Adrenal gland (tissue), 12 donors: ENCODE results near the gene KCNJ6. TPM values are rescaled to one million over a fixed set of nuclear protein-coding genes. Genes with fewer than 3 reads are reported as not detected.

ENCODE experiments used
- DNase-seq, 7 donors: peaks; one replicate each; pipeline ENCODE4 v3.0.0-alpha.2; 2019 to 2020
- H3K27ac ChIP-seq, 5 donors: fragments of 200-600 bp; sonication (generic) in 4 of 5; 1 replicate in 3 of 5; 2 replicates in 2 of 5; pipeline versions ENCODE4 v1.5.1 to v1.8.0; 2016 to 2020; ENCODE audit warnings: mild to moderate bottlenecking in 1 of 5
- H3K27me3 ChIP-seq: fragments of 200-600 bp; 2 replicates; pipeline ENCODE4 v1.8.0; 2021
- H3K36me3 ChIP-seq, 2 donors: fragments of 200-600 bp; replicated peaks in 1 of 2; 1 replicate in 1 of 2; 2 replicates in 1 of 2; pipeline versions ENCODE4 v1.5.1 to v1.8.0; 2018 to 2022
- H3K4me1 ChIP-seq, 2 donors: fragments of 200-600 bp; replicated peaks in 1 of 2; 1 replicate in 1 of 2; 2 replicates in 1 of 2; pipeline versions ENCODE4 v1.5.1 to v1.8.0; 2018 to 2021
- H3K4me3 ChIP-seq, 4 donors: fragments of 200-600 bp; sonication (generic) in 3 of 4; one replicate each; pipeline ENCODE4 v1.5.1; 2016 to 2018
- H3K9me3 ChIP-seq, 3 donors: fragments of 200-600 bp; sonication (generic) in 1 of 3; replicated peaks in 1 of 3; 1 replicate in 2 of 3; 2 replicates in 1 of 3; pipeline versions ENCODE4 v1.5.1 to v1.8.0; 2016 to 2021
- CTCF ChIP-seq, 6 experiments: fragments of 450-650 bp in 4 of 6; fragments of 200-600 bp in 2 of 6; sonication (generic) in 1 of 6; IDR thresholded peaks; 1 replicate in 5 of 6; 2 replicates in 1 of 6; pipeline versions ENCODE4 v1.5.1 to v1.8.0; 2016 to 2021; ENCODE audit warnings: antibody characterized with exemption in 6 of 6, mild to moderate bottlenecking in 2 of 6, moderate library complexity in 1 of 6
- POLR2A ChIP-seq, 2 donors: fragments of 450-650 bp; IDR thresholded peaks; one replicate each; pipeline ENCODE4 v1.6.1; 2017; ENCODE audit warnings: antibody characterized with exemption in 2 of 2, mild to moderate bottlenecking in 2 of 2, moderate library complexity in 1 of 2
- WGBS, 4 donors: extraction: QIAGEN DNeasy Blood & Tissue Kit in 2 of 4; methylation state at CpG; one replicate each; pipeline versions ENCODE4 v1.1.5 to v1.1.7; 2013 to 2017; 5-methylcytosine and 5-hydroxymethylcytosine counted together
- intact Hi-C, 2 donors: fragments of 100-400 bp; cut with DNase I; formaldehyde crosslinking; loops; one replicate each; pipeline versions ENCODE4 v1.14.1 to v1.15.0; 2022 to 2023
- polyA plus RNA-seq, 3 donors: library from polyadenylated mRNA; stranded (reverse); fragments of 200-250 nt in 2 of 3; fragments of 350-450 nt in 1 of 3; fragmentation: Illumina TruSeq in 1 of 3; extraction: RNeasy Lipid Tissue Mini Kit (QIAGEN cat#74804) in 1 of 3; gene quantifications; one replicate each; pipeline ENCODE4 v1.2.3, GENCODE V29; 2013 to 2014
- total RNA-seq, 9 donors: library from RNA; depleted of rRNA in 4 of 9; stranded (reverse); fragments of >200 nt in 4 of 9; fragments of 120-200 nt in 1 of 9; fragmentation: NEBNext Ultra II Directional in 1 of 9; extraction: Animal tissue kit (Norgen Biotek cat#: 25700) in 1 of 9; gene quantifications; one replicate each; pipeline versions ENCODE4 v1.1.0 to v1.2.4, GENCODE V29; 2013 to 2023
- donor health status: healthy with polysubstance abuse.
- donor health status: Bipolar disorder and iron deficiency.
- donor health status: DM: yes; HTN: yes; CAD: no.
- donor health status: DM: no; HTN: no; CAD: no.
- donor health status: DM: no; HTN: no; CAD: no.
- donor health status: DM: yes; HTN: yes; CAD: no.

Gene KCNJ6
- total and polyA plus RNA-seq, 12 donors: 0.03 to 0.60 (median 0.07) TPM; not detected in 4

DNA sequence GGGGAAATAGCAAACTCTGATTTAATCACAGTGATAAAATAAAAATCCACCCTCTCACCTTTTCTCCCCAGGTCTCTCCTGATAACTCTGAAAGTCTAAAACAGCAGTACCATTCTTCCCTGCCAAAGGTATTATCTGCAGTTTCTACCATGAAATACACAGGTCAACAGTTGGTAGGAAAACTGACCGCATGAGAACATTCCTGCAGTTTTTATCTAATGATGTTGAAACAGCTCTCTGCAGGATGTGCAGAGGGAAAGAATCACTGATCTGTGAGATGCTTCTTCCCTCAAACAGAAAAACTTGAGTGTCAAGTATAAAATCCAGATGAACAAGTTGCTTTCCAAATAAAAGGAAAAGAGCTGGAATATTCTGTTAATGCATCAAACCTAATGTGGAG lies 39.1 kb downstream of the KCNJ6 start:
- intact Hi-C loops: no loop called here
- Histone ChIP-seq H3K36me3 (no peaks in the 10 kb centered on the region), H3K9me3 (no peaks in the 10 kb centered on the region), H3K4me3 (no peak overlapping the region), H3K27me3 (peaks cover 3% of the 10 kb centered on the region), H3K27ac (no peak overlapping the region), H3K4me1 (no peaks in the 10 kb centered on the region)
- no peak for TF ChIP-seq CTCF (IDR thresholded peaks at IDR 0.05)
- no peak for TF ChIP-seq POLR2A (IDR thresholded peaks at IDR 0.05)
- DNase-seq: no peak
- WGBS, 4 donors: 50 to 67% (median 56%) methylated on average over 1 of the region's 1 CpG

- WGBS, 4 donors: 66 to 90% (median 85%) methylated on average over 1 of the region's 1 CpG
- Histone ChIP-seq H3K27ac (no peak overlapping the region), H3K9me3 (no peaks in the 10 kb centered on the region), H3K27me3 (peaks cover 3% of the 10 kb centered on the region), H3K4me3 (no peak overlapping the region), H3K4me1 (no peaks in the 10 kb centered on the region), H3K36me3 (no peaks in the 10 kb centered on the region)
- intact Hi-C loops: no loop called here
- TF ChIP-seq POLR2A (IDR thresholded peaks at IDR 0.05): no peak
- no peak for TF ChIP-seq CTCF (IDR thresholded peaks at IDR 0.05)
- DNase-seq: no peak
These were observed 39.7 kb downstream of the KCNJ6 start for GRCh38 chr21:37876561-37876960.

DNA sequence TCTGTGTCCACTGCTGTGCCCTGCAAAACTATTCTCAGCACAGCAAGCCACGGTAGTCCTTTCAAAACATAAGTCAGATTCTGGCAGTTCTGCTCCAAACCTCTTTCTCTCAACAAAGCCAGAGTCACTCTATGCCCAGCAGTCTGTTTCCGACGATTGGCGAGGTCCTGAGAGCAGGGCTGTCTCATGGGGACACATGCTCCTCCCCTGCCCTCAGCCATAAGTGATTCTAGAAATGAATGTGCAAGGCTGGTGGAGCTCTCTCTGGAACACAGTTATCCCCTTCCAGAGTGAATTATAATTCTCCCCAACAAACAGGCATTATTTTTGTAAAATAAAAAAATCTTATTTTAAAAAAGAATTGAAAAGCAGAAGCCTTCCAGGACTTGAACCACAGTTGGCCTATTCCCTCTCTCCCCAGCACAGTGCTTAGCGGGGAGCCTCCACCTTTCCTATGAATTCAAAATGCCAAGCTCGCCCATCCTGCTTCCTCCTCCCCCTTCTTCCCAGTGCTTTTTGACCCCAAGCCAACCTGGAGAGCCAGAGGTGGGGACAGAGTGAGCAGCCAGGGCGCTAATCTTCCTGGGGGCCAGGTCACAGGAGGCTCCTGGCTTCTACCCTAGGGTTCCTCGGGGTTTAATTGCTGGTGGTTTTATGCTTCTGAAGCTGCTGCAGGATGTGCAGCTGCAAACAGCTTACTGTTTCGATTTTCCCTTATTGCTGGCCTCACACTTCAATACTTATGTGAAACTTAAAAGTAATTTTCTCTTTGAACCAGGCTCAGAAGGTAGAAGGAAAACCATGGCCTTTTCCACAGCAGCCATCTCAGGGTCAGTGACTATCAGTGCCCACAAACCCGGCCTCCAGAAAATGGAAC lies 41.1 kb downstream of the KCNJ6 start:
- Histone ChIP-seq H3K4me1 (no peaks in the 10 kb centered on the region), H3K27me3 (peaks cover 2% of the 10 kb centered on the region), H3K36me3 (no peaks in the 10 kb centered on the region), H3K27ac (no peak overlapping the region), H3K9me3 (no peaks in the 10 kb centered on the region), H3K4me3 (no peak overlapping the region)
- DNase-seq: no peak
- WGBS, 4 donors: 72 to 81% (median 75%) methylated on average over 10 of the region's 10 CpGs
- TF ChIP-seq POLR2A (IDR thresholded peaks at IDR 0.05): no peak
- no peak for TF ChIP-seq CTCF (IDR thresholded peaks at IDR 0.05)
- intact Hi-C loops: no loop called here

GRCh38 chr21:37874481-37874880 lies 41.8 kb downstream of the KCNJ6 start:
- Histone ChIP-seq H3K27ac (no peak overlapping the region), H3K4me1 (no peaks in the 10 kb centered on the region), H3K36me3 (no peaks in the 10 kb centered on the region), H3K9me3 (no peaks in the 10 kb centered on the region), H3K4me3 (no peak overlapping the region), H3K27me3 (no peaks in the 10 kb centered on the region)
- TF ChIP-seq CTCF (IDR thresholded peaks at IDR 0.05) (no peak), POLR2A (IDR thresholded peaks at IDR 0.05) (no peak)
- 58 to 76% (median 66%) methylated on average over 3 of the region's 3 CpGs for WGBS, 4 donors
- DNase-seq: no peak
- intact Hi-C loops: no loop called here
